Smooth muscle cell (in vitro differentiated cells): Measurements from ENCODE around the gene GRID1. TPM values are rescaled to one million over a fixed set of nuclear protein-coding genes. Genes with fewer than 3 reads are reported as not detected.

Experiments used
- DNase-seq: peaks from one replicate; lab custom pipeline; 2025; ENCODE audit not compliant: unreplicated experiment; lab: John Stamatoyannopoulos, UW
- H2AFZ ChIP-seq: fragments of 200-600 bp; sonication (generic); 2 replicates; pipeline ENCODE4 v1.6.0; 2016; ENCODE audit warnings: antibody characterized with exemption, low read depth, mild to moderate bottlenecking
- H3F3A ChIP-seq: fragments of 200-600 bp; sonication (generic); 2 replicates; pipeline ENCODE4 v1.6.0; 2017; ENCODE audit warnings: antibody characterized with exemption, low read depth
- H3K27ac ChIP-seq: fragments of 200-600 bp; sonication (generic); 2 replicates; pipeline ENCODE4 v1.5.1; 2016; ENCODE audit warnings: low read depth, mild to moderate bottlenecking
- H3K27me3 ChIP-seq: fragments of 200-600 bp; sonication (generic); 2 replicates; pipeline ENCODE4 v1.6.1; 2016; ENCODE audit warnings: low read depth, mild to moderate bottlenecking
- H3K36me3 ChIP-seq: fragments of 200-600 bp; sonication (generic); 2 replicates; pipeline ENCODE4 v1.5.1; 2016; ENCODE audit warnings: low read depth
- H3K4me1 ChIP-seq: fragments of 200-600 bp; sonication (generic); 2 replicates; pipeline ENCODE4 v1.5.1; 2016; ENCODE audit warnings: low read depth
- H3K4me2 ChIP-seq: fragments of 200-600 bp; sonication (generic); 2 replicates; pipeline ENCODE4 v1.6.0; 2016; ENCODE audit warnings: mild to moderate bottlenecking
- H3K4me3 ChIP-seq: fragments of 200-600 bp; sonication (generic); 2 replicates; pipeline ENCODE4 v1.5.1; 2016; ENCODE audit warnings: mild to moderate bottlenecking
- H3K79me2 ChIP-seq: fragments of 200-600 bp; sonication (generic); 2 replicates; pipeline ENCODE4 v1.6.0; 2016; ENCODE audit warnings: low read depth, mild to moderate bottlenecking
- H3K9ac ChIP-seq: fragments of 200-600 bp; sonication (generic); 2 replicates; pipeline ENCODE4 v1.6.0; 2016; ENCODE audit warnings: low read depth
- H3K9me3 ChIP-seq: fragments of 200-600 bp; sonication (generic); replicated peaks from 2 replicates; pipeline ENCODE4 v1.5.1; 2016; ENCODE audit warnings: low read depth
- H4K20me1 ChIP-seq: fragments of 200-600 bp; sonication (generic); 2 replicates; pipeline ENCODE4 v1.6.0; 2016; ENCODE audit warnings: low read depth
- WGBS: methylation state at CpG from one replicate; pipeline ENCODE4 v1.1.7; 2016; ENCODE audit warnings: low lambda C conversion rate; 5-methylcytosine and 5-hydroxymethylcytosine counted together
- polyA plus RNA-seq: library from polyadenylated mRNA; unstranded; fragments of >200 nt; fragmentation: Nextera tagmentation; extraction: Ambion mirVana; gene quantifications from 2 replicates; pipeline ENCODE4 v1.2.1, GENCODE V29; 2016
- total RNA-seq: library from RNA; depleted of rRNA; stranded (reverse); fragments of >200 nt; gene quantifications from 2 replicates; pipeline ENCODE4 v1.2.3, GENCODE V29; 2014
- TF ChIP-seq, protein P1 (sequence below): fragments of 200-600 bp; sonication (generic); IDR thresholded peaks from 2 replicates; pipeline ENCODE4 v1.5.1; 2017; ENCODE audit warnings: borderline replicate concordance, mild to moderate bottlenecking, antibody characterized with exemption; ENCODE audit not compliant: insufficient read depth, poor library complexity, severe bottlenecking

GRID1 gene
- total and polyA plus RNA-seq, 2 experiments from 2014 or later = 4.4 to 7.4 TPM

DNA sequence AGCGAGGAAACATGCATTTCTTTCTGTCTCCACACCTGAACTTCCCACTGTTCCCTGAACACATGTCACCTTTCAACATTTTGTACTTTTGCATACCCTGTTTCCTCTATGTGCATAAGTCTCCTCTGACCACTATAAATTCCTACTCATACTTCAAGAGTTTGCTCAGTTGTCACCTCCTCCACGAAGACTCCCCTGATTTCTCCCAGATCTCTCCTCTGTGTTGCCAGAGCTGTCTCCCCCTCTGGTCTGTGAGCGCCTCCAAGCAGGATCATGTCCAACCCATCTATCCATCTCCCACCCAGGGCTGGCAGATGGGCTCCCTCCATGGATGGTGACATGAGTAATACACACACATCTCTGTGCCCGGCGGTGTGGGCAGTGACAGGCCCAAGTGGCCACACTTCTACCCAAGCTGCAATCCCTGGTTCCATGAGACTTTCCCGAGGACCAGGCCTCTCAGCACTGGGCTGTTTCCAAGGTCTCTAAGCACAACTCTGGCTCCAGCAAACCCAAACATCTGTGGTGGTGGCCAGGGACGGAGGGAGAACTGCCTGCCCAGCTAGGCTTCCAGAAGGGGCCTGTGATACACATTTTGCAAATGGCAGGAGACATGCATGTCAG is 135.9 kb downstream of the GRID1 start:
- no peak for DNase-seq
- Histone ChIP-seq H3K79me2 (no peaks in the 10 kb centered on the region), H3K36me3 (no peaks in the 10 kb centered on the region), H2AFZ (no peak overlapping the region), H4K20me1 (peaks cover 5% of the 10 kb centered on the region), H3K4me1 (peaks cover 11% of the 10 kb centered on the region), H3K9me3 (no peaks in the 10 kb centered on the region), H3K27me3 (no peaks in the 10 kb centered on the region), H3F3A (no peaks in the 10 kb centered on the region), H3K4me2 (no peak overlapping the region), H3K27ac (no peak overlapping the region), H3K4me3 (no peak overlapping the region), H3K9ac (no peak overlapping the region)
- WGBS = 89% methylated on average over 7 of the region's 7 CpGs
- TF ChIP-seq, protein P1, sequence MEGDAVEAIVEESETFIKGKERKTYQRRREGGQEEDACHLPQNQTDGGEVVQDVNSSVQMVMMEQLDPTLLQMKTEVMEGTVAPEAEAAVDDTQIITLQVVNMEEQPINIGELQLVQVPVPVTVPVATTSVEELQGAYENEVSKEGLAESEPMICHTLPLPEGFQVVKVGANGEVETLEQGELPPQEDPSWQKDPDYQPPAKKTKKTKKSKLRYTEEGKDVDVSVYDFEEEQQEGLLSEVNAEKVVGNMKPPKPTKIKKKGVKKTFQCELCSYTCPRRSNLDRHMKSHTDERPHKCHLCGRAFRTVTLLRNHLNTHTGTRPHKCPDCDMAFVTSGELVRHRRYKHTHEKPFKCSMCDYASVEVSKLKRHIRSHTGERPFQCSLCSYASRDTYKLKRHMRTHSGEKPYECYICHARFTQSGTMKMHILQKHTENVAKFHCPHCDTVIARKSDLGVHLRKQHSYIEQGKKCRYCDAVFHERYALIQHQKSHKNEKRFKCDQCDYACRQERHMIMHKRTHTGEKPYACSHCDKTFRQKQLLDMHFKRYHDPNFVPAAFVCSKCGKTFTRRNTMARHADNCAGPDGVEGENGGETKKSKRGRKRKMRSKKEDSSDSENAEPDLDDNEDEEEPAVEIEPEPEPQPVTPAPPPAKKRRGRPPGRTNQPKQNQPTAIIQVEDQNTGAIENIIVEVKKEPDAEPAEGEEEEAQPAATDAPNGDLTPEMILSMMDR = no peak

DNA sequence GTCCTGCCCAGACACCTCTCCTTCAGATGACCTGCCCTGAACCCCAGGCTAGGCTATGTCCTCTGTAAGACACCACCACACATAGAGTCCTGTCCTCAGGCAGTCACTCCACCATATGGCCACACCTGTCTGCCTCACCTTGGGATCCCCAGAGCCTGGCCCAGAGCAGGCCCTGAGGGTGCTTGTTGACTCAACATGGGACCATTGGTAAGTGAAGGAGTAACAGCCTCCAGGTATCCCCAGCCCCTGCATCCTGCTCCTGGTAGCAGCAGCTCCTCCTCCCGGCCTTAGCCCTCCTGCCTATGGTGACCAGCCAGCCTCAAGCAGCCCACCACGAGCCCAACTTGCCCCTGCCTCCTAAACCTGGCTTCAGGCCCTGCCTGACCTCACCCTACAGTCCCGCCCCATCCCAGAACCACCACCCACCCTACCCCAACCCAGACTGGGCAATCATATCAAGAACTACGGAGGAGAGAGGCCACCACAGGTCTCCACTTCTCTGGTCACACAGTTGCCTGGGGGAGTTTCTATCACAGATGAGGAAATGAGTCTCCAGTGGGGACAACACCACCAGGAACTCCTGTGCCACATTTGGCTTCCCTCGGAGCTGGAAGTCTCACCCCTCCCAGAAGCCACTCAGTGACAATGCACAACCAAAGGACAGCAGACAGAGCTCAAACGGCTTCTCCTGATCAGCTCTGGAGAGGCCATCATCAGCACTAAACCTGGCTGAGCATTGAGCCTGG is 136.6 kb downstream of the GRID1 start:
- Histone ChIP-seq H4K20me1 (peaks cover 5% of the 10 kb centered on the region), H2AFZ (no peak overlapping the region), H3K36me3 (no peaks in the 10 kb centered on the region), H3K27ac (no peak overlapping the region), H3K4me1 (peaks cover 11% of the 10 kb centered on the region), H3K4me2 (no peak overlapping the region), H3K9ac (no peak overlapping the region), H3K4me3 (no peak overlapping the region), H3K27me3 (no peaks in the 10 kb centered on the region), H3K79me2 (no peaks in the 10 kb centered on the region), H3K9me3 (no peaks in the 10 kb centered on the region), H3F3A (no peaks in the 10 kb centered on the region)
- DNase-seq = no peak
- TF ChIP-seq, protein P1 = no peak
- WGBS = 93% methylated on average over 6 of the region's 6 CpGs

DNA sequence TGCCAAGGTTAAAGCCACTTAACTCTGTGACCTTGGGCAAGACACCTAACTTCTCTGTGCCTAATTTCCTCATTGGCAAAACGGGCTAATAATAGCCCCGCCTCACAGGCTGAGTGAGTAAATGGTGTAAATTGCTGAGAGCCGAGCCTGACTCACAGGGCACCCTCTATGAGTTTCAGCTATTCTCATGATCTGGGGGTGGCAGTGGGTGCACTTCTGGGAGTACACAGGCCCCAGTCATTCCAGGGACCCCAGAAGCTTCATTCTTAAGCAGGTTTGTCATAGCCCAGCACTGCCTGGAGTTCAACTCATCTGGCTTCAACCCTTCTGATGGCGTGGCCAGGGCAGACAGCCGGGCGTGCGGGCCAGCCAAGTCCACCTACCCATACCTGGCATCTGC is 137.2 kb downstream of the GRID1 start:
- Histone ChIP-seq H2AFZ (no peak overlapping the region), H3K4me1 (peaks cover 10% of the 10 kb centered on the region), H3K79me2 (no peaks in the 10 kb centered on the region), H3K4me2 (no peak overlapping the region), H3K4me3 (no peak overlapping the region), H3K9me3 (no peaks in the 10 kb centered on the region), H3K27ac (no peak overlapping the region), H3K36me3 (no peaks in the 10 kb centered on the region), H3K27me3 (no peaks in the 10 kb centered on the region), H3K9ac (no peak overlapping the region), H3F3A (no peaks in the 10 kb centered on the region), H4K20me1 (peaks cover 10% of the 10 kb centered on the region)
- 79% methylated on average over 7 of the region's 7 CpGs for WGBS
- DNase-seq = no peak
- TF ChIP-seq, protein P1 = no peak
